ENCODE measurements around the gene HAPLN3. TPM values are rescaled to one million over a fixed set of nuclear protein-coding genes. Genes with fewer than 3 reads are reported as not detected.

HAPLN3 gene
- total and polyA plus RNA-seq, 2 experiments from 2014 or later = 4.5 to 6.7 TPM

DNA sequence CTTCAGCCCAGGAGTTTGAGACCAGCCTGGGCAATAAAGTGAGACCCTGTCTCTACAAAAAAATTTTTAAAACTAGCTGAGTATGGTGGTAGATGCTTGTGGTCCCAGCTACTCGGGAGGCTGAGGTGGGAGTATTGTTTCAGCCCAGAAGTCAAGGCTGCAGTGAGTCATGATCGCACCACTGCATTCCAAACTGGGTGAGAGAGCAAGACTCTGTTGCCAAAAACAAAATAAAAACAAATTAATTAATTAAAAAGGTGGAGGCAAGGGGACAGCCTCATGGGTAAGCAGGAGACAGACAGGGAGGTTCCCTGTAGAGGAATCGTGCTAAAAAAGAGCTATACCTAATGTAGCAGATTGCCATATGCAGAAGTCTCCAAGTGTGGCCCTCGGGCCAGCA, 12.6 kb downstream of the HAPLN3 start:
- Histone ChIP-seq H3K4me2 (ENCODE audit: unreplicated experiment) (no peak overlapping the region), H3F3A (ENCODE audit: insufficient read depth) (no peaks in the 10 kb centered on the region), H2AFZ (no peak overlapping the region), H3K36me3 (ENCODE audit: low read depth) (no peaks in the 10 kb centered on the region), H3K9me3 (ENCODE audit: low read depth) (no peaks in the 10 kb centered on the region), H3K4me1 (ENCODE audit: insufficient read depth) (peaks cover 9% of the 10 kb centered on the region; the same call in 1 of the 2 replicates), H3K9me2 (ENCODE audit: insufficient read depth) (no peaks in the 10 kb centered on the region), H3K27me3 (replicated peaks; ENCODE audit: insufficient read depth) (no peaks in the 10 kb centered on the region), H3K79me2 (ENCODE audit: insufficient read depth) (no peaks in the 10 kb centered on the region), H3K9ac (no peak overlapping the region), H3K27ac (no peak overlapping the region), H4K20me1 (ENCODE audit: insufficient read depth) (no peaks in the 10 kb centered on the region), H3K4me3 (no peak overlapping the region)
- peak; percentile 59 for DNase-seq
- no peak for TF ChIP-seq EZH2 (IDR thresholded peaks at IDR 0.05; ENCODE audit: insufficient read depth, poor library complexity, severe bottlenecking)
- 42 to 57% methylated on average over 4 of the region's 4 CpGs for WGBS, 2 experiments (ENCODE audit: low coverage in 1 of 2, low lambda C conversion rate in 2 of 2, missing lambda C conversion rate in 2 of 2)
- in situ Hi-C loops (cut with MboI) = no loop called here

DNA sequence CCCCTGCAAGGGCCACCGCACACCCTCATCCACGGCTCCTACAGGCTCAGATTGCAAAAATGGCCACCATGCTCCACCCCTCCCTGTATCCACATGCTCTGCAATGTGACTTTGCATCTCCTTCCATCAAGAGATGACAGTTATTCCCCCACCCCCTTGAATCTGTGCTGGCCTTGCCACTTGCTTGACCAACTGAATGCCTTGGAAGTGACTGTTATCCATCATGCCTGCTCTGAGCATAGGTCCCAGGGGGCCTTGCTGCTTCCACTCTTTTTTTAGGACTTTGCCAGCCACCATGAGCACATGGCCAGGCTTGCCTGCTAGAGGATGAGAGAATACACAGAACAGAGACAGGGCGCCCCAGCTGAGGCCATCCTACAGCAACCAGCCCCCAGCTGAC, 13.6 kb downstream of the HAPLN3 start:
- DNase-seq = peak; percentile 48
- no peak overlapping the region for H3K4me3 ChIP-seq
- H3K79me2 ChIP-seq (ENCODE audit: insufficient read depth) = no peaks in the 10 kb centered on the region
- 93 to 95% methylated on average over 3 of the region's 3 CpGs for WGBS, 2 experiments (ENCODE audit: low coverage in 1 of 2, low lambda C conversion rate in 2 of 2, missing lambda C conversion rate in 2 of 2)
- TF ChIP-seq EZH2 (IDR thresholded peaks at IDR 0.05; ENCODE audit: insufficient read depth, poor library complexity, severe bottlenecking) (no peak), EZH2phosphoT487 (IDR thresholded peaks at IDR 0.05; ENCODE audit: insufficient read depth, low read depth) (no peak)
- no peaks in the 10 kb centered on the region for H3K36me3 ChIP-seq (ENCODE audit: low read depth)
- no peaks in the 10 kb centered on the region for H3K9me3 ChIP-seq (ENCODE audit: low read depth)
- H3K27ac ChIP-seq = no peak overlapping the region
- in situ Hi-C loops (cut with MboI) = no loop called here
- H3K9ac ChIP-seq = no peak overlapping the region
- peaks cover 9% of the 10 kb centered on the region; the same call in 1 of the 2 replicates for H3K4me1 ChIP-seq (ENCODE audit: insufficient read depth)
- no peaks in the 10 kb centered on the region for H3F3A ChIP-seq (ENCODE audit: insufficient read depth)
- H3K4me2 ChIP-seq (ENCODE audit: unreplicated experiment) = no peak overlapping the region
- no peaks in the 10 kb centered on the region for H3K27me3 ChIP-seq (replicated peaks; ENCODE audit: insufficient read depth)
- no peak overlapping the region for H2AFZ ChIP-seq
- no peaks in the 10 kb centered on the region for H4K20me1 ChIP-seq (ENCODE audit: insufficient read depth)
- no peaks in the 10 kb centered on the region for H3K9me2 ChIP-seq (ENCODE audit: insufficient read depth)

DNA sequence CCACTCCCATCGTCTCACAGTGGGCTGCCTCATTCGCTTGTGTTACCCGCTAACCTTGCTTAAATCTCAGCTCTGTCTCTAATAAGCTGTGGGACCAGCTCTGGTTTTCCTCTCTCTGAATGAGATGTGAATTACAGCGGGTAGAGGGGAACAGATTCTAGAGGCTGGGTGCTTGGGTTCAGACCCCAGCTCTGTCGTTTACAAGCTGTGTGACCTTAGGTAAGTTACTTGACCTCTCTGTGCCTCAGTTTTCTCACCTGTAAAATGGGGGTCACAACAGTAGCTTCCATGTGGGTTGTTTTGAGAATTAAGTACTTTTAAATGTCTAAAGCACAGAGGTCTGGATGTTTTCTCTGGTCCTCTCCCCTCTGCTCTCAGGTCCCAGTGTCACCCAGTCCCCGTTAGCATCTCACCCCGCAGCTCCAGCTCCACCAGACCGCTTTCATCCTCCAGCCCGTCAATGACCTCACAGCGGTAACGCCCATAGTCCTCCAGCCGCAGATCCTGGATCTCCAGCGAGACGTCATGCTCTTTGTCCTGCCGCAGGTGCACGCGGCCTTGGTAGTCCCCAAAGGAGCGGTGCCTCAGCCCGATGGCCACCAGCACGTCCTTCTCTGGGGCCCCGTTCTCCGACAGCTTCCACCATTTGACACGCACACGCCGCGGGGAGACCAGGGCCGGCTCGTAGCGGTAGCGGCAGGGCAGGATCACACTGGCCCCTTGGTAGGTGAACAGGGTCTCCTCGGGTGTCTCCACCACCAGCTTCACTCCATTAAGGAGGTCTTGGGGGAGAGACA, 14.2 kb downstream of the HAPLN3 start:
- H3K4me3 ChIP-seq = no peak overlapping the region
- WGBS, 2 experiments (ENCODE audit: low coverage in 1 of 2, low lambda C conversion rate in 2 of 2, missing lambda C conversion rate in 2 of 2) = 93% methylated on average over 31 of the region's 31 CpGs
- H3K27me3 ChIP-seq (replicated peaks; ENCODE audit: insufficient read depth) = no peaks in the 10 kb centered on the region
- peaks cover 9% of the 10 kb centered on the region; the same call in 1 of the 2 replicates for H3K4me1 ChIP-seq (ENCODE audit: insufficient read depth)
- H3K79me2 ChIP-seq (ENCODE audit: insufficient read depth) = no peaks in the 10 kb centered on the region
- H3K9ac ChIP-seq = no peak overlapping the region
- in situ Hi-C loops (cut with MboI) = no loop called here
- H3K9me2 ChIP-seq (ENCODE audit: insufficient read depth) = no peaks in the 10 kb centered on the region
- no peak overlapping the region for H3K27ac ChIP-seq
- H4K20me1 ChIP-seq (ENCODE audit: insufficient read depth) = no peaks in the 10 kb centered on the region
- no peak for DNase-seq
- no peaks in the 10 kb centered on the region for H3K9me3 ChIP-seq (ENCODE audit: low read depth)
- H3K4me2 ChIP-seq (ENCODE audit: unreplicated experiment) = no peak overlapping the region
- no peaks in the 10 kb centered on the region for H3K36me3 ChIP-seq (ENCODE audit: low read depth)
- TF ChIP-seq EZH2 (IDR thresholded peaks at IDR 0.05; ENCODE audit: insufficient read depth, poor library complexity, severe bottlenecking) = no peak
- no peak for TF ChIP-seq EZH2phosphoT487 (IDR thresholded peaks at IDR 0.05; ENCODE audit: insufficient read depth, low read depth)
- no peaks in the 10 kb centered on the region for H3F3A ChIP-seq (ENCODE audit: insufficient read depth)
- no peak overlapping the region for H2AFZ ChIP-seq

DNA sequence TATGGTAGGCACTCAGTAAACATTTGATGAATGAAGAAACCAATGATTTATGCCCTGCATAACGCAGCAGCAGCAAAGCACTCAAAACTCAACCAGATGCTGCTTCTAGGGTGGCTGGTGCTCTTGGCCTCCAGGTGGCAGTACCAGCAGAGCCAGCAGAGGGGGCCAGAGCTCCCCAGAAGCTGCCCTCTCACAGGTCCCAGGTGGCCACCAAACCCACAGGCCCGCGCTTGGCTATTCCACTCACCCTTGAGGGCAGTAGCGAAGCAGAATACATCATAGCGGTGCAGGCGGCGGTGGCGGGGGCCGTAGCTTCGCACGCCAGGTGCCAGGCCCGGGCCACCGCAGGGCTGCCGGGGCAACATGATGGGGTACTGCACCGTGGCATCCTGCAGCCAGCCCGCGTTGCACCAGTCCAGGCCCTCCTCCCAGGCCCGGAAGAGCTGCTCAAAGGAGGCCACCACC, 16.6 kb downstream of the HAPLN3 start:
- Histone ChIP-seq H2AFZ (no peak overlapping the region), H3K27ac (no peak overlapping the region), H3K9me3 (ENCODE audit: low read depth) (no peaks in the 10 kb centered on the region), H3K4me2 (ENCODE audit: unreplicated experiment) (no peak overlapping the region), H3K4me3 (no peak overlapping the region), H3K27me3 (replicated peaks; ENCODE audit: insufficient read depth) (no peaks in the 10 kb centered on the region; the same call in 1 of the 2 replicates), H3K79me2 (ENCODE audit: insufficient read depth) (no peaks in the 10 kb centered on the region), H4K20me1 (ENCODE audit: insufficient read depth) (no peaks in the 10 kb centered on the region), H3K4me1 (ENCODE audit: insufficient read depth) (peaks cover 9% of the 10 kb centered on the region; the same call in 1 of the 2 replicates), H3K9me2 (ENCODE audit: insufficient read depth) (no peaks in the 10 kb centered on the region), H3K9ac (no peak overlapping the region), H3K36me3 (ENCODE audit: low read depth) (no peaks in the 10 kb centered on the region), H3F3A (ENCODE audit: insufficient read depth) (no peaks in the 10 kb centered on the region)
- DNase-seq = peak; percentile 70
- TF ChIP-seq EZH2 (IDR thresholded peaks at IDR 0.05; ENCODE audit: insufficient read depth, poor library complexity, severe bottlenecking) (no peak), EZH2phosphoT487 (IDR thresholded peaks at IDR 0.05; ENCODE audit: insufficient read depth, low read depth) (no peak)
- in situ Hi-C loops (cut with MboI) = no loop called here
- 72 to 78% methylated on average over 18 of the region's 18 CpGs for WGBS, 2 experiments (ENCODE audit: low coverage in 1 of 2, low lambda C conversion rate in 2 of 2, missing lambda C conversion rate in 2 of 2)
